Measurements from ENCODE around the gene MED13.

The MED13 gene

DNA sequence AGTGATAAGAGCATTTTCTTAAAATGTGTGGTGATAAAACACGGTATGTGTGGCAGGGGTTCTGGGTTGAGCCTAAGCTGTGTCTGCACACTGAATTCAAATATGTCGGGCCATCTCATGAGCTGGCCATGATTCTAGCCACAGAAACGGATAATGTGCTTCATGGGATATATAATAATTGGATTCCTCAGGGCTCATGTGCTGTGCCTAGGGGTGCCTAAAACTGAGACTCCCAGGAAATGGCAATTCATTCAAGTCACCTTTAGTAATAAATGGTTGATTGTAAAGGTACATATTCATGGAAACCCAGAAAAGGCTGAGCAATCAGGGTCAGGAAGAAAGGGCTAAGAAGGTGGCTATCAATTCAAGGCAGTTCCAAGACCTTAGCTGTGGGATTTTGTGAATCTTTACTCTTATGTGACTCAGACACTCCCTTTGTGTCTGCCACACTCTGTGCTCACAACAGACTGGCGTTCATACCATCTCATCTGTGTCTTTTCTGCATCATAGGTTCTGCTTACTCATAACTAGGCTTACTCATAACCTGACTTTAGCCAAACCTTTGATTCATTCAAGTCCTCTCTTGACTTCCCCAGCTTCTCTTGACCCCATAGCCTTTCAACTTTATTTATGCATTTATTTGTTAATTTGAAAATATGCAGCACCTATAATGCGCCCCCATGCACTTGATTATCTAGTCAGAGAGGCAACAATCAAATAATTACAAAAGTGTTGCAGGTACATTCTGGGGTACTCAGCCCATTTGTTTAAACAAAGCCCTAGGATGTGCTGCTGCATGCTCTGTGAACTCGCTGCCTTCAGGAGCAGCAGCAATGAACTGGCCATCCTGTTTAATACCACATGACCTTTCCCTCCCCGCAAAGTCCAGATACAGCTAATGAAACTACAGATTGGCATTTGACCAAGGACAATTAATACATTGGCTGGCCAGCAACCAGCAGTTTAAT is 28.4 kb upstream of the MED13 start:
- POLR2A ChIA-PET = no interaction called here
- Histone ChIP-seq H3K27ac (ENCODE audit: extremely low read depth, low read depth, low read length) (no peak overlapping the region), H3K9me3 (ENCODE audit: control insufficient read depth, insufficient read depth, low read depth, low read length) (no peaks in the 10 kb centered on the region)

DNA sequence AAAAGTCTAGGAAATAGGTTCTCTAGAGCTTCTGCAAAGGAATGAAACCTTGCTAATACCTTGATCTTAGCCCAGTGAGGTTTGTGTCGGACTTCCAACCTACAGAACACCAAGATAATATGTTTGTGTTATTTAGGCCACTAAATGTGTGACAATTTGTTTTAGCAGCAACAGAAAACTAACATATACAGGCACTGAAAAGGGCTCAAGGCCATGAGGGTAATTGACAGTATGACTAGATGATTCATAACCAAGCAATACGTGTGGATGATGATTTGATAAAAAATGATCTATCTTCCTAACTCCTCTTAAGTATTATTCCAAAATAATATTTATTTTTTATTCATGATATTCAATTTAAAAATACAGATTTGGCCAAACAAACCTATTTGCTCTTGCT is 27.7 kb upstream of the MED13 start:
- H3K36me3 ChIP-seq (ENCODE audit: control insufficient read depth in 2 of 2, insufficient read depth in 1 of 2, low read length in 2 of 2) = no peaks in the 10 kb centered on the region
- CTCF ChIA-PET = interaction anchor here (2.0 kb wide), 1 partner anchor 17 kb away, joined by 6 read pairs; no protein-coding TSS in a partner anchor
- no peaks in the 10 kb centered on the region for H3K9me3 ChIP-seq (ENCODE audit: control insufficient read depth, insufficient read depth, low read depth, low read length)
- no peaks in the 10 kb centered on the region for H3K4me1 ChIP-seq (ENCODE audit: control insufficient read depth, insufficient read depth, low read length)
- POLR2A ChIA-PET = no interaction called here
- H3K27ac ChIP-seq (ENCODE audit: extremely low read depth, low read depth, low read length) = no peak overlapping the region
- no peak overlapping the region for H3K4me3 ChIP-seq (ENCODE audit: low read depth, low read length)
- TF ChIP-seq, protein P1, sequence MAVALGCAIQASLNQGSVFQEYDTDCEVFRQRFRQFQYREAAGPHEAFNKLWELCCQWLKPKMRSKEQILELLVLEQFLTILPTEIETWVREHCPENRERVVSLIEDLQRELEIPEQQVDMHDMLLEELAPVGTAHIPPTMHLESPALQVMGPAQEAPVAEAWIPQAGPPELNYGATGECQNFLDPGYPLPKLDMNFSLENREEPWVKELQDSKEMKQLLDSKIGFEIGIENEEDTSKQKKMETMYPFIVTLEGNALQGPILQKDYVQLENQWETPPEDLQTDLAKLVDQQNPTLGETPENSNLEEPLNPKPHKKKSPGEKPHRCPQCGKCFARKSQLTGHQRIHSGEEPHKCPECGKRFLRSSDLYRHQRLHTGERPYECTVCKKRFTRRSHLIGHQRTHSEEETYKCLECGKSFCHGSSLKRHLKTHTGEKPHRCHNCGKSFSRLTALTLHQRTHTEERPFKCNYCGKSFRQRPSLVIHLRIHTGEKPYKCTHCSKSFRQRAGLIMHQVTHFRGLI (tag by site-specific recombination; IDR thresholded peaks at IDR 0.05) = no peak
- TF ChIP-seq ZNF292 (tag by site-specific recombination; IDR thresholded peaks at IDR 0.05; ENCODE audit: borderline replicate concordance, low read depth) (no peak), ZNF19 (tag by site-specific recombination; IDR thresholded peaks at IDR 0.05; ENCODE audit: low read depth) (no peak), ZNF10 (tag by site-specific recombination; IDR thresholded peaks at IDR 0.05) (no peak), ZNF121 (tag by site-specific recombination; IDR thresholded peaks at IDR 0.05) (no peak), ZNF623 (tag by site-specific recombination; IDR thresholded peaks at IDR 0.05) (no peak), ZNF423 (tag by site-specific recombination; IDR thresholded peaks at IDR 0.05) (no peak), SCRT1 (tag by site-specific recombination; IDR thresholded peaks at IDR 0.05; ENCODE audit: borderline replicate concordance) (no peak), ZNF140 (tag by site-specific recombination; IDR thresholded peaks at IDR 0.05) (no peak), ZNF341 (tag by site-specific recombination; IDR thresholded peaks at IDR 0.05; ENCODE audit: low read depth) (no peak), ZNF585B (tag by site-specific recombination; IDR thresholded peaks at IDR 0.05) (no peak), YY2 (tag by site-specific recombination; IDR thresholded peaks at IDR 0.05) (no peak), ZNF624 (tag by site-specific recombination; IDR thresholded peaks at IDR 0.05) (no peak)
- TF ChIP-seq, protein P2, sequence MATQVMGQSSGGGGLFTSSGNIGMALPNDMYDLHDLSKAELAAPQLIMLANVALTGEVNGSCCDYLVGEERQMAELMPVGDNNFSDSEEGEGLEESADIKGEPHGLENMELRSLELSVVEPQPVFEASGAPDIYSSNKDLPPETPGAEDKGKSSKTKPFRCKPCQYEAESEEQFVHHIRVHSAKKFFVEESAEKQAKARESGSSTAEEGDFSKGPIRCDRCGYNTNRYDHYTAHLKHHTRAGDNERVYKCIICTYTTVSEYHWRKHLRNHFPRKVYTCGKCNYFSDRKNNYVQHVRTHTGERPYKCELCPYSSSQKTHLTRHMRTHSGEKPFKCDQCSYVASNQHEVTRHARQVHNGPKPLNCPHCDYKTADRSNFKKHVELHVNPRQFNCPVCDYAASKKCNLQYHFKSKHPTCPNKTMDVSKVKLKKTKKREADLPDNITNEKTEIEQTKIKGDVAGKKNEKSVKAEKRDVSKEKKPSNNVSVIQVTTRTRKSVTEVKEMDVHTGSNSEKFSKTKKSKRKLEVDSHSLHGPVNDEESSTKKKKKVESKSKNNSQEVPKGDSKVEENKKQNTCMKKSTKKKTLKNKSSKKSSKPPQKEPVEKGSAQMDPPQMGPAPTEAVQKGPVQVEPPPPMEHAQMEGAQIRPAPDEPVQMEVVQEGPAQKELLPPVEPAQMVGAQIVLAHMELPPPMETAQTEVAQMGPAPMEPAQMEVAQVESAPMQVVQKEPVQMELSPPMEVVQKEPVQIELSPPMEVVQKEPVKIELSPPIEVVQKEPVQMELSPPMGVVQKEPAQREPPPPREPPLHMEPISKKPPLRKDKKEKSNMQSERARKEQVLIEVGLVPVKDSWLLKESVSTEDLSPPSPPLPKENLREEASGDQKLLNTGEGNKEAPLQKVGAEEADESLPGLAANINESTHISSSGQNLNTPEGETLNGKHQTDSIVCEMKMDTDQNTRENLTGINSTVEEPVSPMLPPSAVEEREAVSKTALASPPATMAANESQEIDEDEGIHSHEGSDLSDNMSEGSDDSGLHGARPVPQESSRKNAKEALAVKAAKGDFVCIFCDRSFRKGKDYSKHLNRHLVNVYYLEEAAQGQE (tag by site-specific recombination; IDR thresholded peaks at IDR 0.05) = no peak
- TF ChIP-seq, protein P3, sequence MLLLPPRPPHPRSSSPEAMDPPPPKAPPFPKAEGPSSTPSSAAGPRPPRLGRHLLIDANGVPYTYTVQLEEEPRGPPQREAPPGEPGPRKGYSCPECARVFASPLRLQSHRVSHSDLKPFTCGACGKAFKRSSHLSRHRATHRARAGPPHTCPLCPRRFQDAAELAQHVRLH (tag by site-specific recombination; IDR thresholded peaks at IDR 0.05) = no peak
- TF ChIP-seq, protein P4, sequence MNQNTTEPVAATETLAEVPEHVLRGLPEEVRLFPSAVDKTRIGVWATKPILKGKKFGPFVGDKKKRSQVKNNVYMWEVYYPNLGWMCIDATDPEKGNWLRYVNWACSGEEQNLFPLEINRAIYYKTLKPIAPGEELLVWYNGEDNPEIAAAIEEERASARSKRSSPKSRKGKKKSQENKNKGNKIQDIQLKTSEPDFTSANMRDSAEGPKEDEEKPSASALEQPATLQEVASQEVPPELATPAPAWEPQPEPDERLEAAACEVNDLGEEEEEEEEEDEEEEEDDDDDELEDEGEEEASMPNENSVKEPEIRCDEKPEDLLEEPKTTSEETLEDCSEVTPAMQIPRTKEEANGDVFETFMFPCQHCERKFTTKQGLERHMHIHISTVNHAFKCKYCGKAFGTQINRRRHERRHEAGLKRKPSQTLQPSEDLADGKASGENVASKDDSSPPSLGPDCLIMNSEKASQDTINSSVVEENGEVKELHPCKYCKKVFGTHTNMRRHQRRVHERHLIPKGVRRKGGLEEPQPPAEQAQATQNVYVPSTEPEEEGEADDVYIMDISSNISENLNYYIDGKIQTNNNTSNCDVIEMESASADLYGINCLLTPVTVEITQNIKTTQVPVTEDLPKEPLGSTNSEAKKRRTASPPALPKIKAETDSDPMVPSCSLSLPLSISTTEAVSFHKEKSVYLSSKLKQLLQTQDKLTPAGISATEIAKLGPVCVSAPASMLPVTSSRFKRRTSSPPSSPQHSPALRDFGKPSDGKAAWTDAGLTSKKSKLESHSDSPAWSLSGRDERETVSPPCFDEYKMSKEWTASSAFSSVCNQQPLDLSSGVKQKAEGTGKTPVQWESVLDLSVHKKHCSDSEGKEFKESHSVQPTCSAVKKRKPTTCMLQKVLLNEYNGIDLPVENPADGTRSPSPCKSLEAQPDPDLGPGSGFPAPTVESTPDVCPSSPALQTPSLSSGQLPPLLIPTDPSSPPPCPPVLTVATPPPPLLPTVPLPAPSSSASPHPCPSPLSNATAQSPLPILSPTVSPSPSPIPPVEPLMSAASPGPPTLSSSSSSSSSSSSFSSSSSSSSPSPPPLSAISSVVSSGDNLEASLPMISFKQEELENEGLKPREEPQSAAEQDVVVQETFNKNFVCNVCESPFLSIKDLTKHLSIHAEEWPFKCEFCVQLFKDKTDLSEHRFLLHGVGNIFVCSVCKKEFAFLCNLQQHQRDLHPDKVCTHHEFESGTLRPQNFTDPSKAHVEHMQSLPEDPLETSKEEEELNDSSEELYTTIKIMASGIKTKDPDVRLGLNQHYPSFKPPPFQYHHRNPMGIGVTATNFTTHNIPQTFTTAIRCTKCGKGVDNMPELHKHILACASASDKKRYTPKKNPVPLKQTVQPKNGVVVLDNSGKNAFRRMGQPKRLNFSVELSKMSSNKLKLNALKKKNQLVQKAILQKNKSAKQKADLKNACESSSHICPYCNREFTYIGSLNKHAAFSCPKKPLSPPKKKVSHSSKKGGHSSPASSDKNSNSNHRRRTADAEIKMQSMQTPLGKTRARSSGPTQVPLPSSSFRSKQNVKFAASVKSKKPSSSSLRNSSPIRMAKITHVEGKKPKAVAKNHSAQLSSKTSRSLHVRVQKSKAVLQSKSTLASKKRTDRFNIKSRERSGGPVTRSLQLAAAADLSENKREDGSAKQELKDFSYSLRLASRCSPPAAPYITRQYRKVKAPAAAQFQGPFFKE (tag by site-specific recombination; IDR thresholded peaks at IDR 0.05; ENCODE audit: borderline replicate concordance) = no peak
- TF ChIP-seq, protein P5, sequence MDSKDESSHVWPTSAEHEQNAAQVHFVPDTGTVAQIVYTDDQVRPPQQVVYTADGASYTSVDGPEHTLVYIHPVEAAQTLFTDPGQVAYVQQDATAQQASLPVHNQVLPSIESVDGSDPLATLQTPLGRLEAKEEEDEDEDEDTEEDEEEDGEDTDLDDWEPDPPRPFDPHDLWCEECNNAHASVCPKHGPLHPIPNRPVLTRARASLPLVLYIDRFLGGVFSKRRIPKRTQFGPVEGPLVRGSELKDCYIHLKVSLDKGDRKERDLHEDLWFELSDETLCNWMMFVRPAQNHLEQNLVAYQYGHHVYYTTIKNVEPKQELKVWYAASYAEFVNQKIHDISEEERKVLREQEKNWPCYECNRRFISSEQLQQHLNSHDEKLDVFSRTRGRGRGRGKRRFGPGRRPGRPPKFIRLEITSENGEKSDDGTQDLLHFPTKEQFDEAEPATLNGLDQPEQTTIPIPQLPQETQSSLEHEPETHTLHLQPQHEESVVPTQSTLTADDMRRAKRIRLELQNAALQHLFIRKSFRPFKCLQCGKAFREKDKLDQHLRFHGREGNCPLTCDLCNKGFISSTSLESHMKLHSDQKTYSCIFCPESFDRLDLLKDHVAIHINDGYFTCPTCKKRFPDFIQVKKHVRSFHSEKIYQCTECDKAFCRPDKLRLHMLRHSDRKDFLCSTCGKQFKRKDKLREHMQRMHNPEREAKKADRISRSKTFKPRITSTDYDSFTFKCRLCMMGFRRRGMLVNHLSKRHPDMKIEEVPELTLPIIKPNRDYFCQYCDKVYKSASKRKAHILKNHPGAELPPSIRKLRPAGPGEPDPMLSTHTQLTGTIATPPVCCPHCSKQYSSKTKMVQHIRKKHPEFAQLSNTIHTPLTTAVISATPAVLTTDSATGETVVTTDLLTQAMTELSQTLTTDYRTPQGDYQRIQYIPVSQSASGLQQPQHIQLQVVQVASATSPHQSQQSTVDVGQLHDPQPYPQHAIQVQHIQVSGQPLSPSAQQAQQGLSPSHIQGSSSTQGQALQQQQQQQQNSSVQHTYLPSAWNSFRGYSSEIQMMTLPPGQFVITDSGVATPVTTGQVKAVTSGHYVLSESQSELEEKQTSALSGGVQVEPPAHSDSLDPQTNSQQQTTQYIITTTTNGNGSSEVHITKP (tag by site-specific recombination; IDR thresholded peaks at IDR 0.05) = no peak

More for the DNA sequence above, 28.4 kb upstream of the MED13 start:
- Histone ChIP-seq H3K4me3 (ENCODE audit: low read depth, low read length) (no peak overlapping the region), H3K4me1 (ENCODE audit: control insufficient read depth, insufficient read depth, low read length) (no peaks in the 10 kb centered on the region), H3K36me3 (ENCODE audit: control insufficient read depth in 2 of 2, insufficient read depth in 1 of 2, low read length in 2 of 2) (no peaks in the 10 kb centered on the region)
- CTCF ChIA-PET = interaction anchor here (2.0 kb wide), 1 partner anchor 16 kb away, joined by 6 read pairs; no protein-coding TSS in a partner anchor
- 0 out of 2 replicates have a peak, but pooled peaks have one; percentile 21 for TF ChIP-seq ZNF600 (tag by site-specific recombination; IDR thresholded peaks at IDR 0.05)
- no peak for TF ChIP-seq ZFHX2 (tag by site-specific recombination; conservative IDR thresholded peaks at IDR 0.05)
